ENCODE data around the gene KIF1B. TPM values are rescaled to one million over a fixed set of nuclear protein-coding genes. Genes with fewer than 3 reads are reported as not detected.

KIF1B gene
- total and polyA plus RNA-seq, 9 of the 15 experiments (the other 6 are each of a cell fraction or from before 2014, with no cell fraction given): 2.8 to 19.8 (median 11.9) TPM

DNA sequence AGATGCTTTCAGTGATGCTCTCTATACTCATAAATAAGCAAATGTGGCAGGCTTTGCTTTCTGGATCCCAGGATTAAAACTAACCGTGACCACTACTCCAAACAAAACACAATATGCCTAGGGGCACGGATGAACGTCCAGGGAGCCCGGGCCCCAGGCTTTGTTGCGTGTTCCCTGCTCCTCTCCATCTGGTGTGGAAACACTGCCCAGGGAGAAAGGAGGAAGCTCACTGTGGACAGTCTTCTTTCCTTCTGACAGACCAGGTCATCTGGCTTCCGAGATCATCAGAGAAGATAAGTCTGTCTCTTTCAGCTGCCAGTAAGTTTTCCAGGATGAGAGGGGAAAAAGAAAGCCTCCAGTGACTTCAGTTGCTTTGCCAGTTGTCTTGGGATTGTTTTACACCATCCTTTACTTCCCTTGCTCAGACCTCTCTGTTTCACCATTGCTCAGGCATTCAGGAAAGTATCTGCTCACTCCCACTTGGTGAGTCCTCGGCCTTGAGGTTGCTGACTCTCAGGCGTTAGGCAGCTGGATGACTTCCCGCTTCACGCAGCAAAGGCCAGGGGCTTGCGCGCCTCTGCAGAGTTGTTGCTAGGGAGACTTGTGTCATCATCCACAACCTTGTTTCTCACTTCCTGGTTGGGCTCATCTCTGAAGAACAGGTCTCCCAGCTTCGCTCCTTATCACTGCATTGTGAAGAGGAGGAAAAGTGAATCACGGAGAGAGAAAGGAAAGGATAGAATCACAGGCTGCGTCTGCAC lies 167.9 kb downstream of the KIF1B start (continued):
- TF ChIP-seq, protein P1, sequence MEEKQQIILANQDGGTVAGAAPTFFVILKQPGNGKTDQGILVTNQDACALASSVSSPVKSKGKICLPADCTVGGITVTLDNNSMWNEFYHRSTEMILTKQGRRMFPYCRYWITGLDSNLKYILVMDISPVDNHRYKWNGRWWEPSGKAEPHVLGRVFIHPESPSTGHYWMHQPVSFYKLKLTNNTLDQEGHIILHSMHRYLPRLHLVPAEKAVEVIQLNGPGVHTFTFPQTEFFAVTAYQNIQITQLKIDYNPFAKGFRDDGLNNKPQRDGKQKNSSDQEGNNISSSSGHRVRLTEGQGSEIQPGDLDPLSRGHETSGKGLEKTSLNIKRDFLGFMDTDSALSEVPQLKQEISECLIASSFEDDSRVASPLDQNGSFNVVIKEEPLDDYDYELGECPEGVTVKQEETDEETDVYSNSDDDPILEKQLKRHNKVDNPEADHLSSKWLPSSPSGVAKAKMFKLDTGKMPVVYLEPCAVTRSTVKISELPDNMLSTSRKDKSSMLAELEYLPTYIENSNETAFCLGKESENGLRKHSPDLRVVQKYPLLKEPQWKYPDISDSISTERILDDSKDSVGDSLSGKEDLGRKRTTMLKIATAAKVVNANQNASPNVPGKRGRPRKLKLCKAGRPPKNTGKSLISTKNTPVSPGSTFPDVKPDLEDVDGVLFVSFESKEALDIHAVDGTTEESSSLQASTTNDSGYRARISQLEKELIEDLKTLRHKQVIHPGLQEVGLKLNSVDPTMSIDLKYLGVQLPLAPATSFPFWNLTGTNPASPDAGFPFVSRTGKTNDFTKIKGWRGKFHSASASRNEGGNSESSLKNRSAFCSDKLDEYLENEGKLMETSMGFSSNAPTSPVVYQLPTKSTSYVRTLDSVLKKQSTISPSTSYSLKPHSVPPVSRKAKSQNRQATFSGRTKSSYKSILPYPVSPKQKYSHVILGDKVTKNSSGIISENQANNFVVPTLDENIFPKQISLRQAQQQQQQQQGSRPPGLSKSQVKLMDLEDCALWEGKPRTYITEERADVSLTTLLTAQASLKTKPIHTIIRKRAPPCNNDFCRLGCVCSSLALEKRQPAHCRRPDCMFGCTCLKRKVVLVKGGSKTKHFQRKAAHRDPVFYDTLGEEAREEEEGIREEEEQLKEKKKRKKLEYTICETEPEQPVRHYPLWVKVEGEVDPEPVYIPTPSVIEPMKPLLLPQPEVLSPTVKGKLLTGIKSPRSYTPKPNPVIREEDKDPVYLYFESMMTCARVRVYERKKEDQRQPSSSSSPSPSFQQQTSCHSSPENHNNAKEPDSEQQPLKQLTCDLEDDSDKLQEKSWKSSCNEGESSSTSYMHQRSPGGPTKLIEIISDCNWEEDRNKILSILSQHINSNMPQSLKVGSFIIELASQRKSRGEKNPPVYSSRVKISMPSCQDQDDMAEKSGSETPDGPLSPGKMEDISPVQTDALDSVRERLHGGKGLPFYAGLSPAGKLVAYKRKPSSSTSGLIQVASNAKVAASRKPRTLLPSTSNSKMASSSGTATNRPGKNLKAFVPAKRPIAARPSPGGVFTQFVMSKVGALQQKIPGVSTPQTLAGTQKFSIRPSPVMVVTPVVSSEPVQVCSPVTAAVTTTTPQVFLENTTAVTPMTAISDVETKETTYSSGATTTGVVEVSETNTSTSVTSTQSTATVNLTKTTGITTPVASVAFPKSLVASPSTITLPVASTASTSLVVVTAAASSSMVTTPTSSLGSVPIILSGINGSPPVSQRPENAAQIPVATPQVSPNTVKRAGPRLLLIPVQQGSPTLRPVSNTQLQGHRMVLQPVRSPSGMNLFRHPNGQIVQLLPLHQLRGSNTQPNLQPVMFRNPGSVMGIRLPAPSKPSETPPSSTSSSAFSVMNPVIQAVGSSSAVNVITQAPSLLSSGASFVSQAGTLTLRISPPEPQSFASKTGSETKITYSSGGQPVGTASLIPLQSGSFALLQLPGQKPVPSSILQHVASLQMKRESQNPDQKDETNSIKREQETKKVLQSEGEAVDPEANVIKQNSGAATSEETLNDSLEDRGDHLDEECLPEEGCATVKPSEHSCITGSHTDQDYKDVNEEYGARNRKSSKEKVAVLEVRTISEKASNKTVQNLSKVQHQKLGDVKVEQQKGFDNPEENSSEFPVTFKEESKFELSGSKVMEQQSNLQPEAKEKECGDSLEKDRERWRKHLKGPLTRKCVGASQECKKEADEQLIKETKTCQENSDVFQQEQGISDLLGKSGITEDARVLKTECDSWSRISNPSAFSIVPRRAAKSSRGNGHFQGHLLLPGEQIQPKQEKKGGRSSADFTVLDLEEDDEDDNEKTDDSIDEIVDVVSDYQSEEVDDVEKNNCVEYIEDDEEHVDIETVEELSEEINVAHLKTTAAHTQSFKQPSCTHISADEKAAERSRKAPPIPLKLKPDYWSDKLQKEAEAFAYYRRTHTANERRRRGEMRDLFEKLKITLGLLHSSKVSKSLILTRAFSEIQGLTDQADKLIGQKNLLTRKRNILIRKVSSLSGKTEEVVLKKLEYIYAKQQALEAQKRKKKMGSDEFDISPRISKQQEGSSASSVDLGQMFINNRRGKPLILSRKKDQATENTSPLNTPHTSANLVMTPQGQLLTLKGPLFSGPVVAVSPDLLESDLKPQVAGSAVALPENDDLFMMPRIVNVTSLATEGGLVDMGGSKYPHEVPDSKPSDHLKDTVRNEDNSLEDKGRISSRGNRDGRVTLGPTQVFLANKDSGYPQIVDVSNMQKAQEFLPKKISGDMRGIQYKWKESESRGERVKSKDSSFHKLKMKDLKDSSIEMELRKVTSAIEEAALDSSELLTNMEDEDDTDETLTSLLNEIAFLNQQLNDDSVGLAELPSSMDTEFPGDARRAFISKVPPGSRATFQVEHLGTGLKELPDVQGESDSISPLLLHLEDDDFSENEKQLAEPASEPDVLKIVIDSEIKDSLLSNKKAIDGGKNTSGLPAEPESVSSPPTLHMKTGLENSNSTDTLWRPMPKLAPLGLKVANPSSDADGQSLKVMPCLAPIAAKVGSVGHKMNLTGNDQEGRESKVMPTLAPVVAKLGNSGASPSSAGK (IDR thresholded peaks at IDR 0.05): peak; percentile 60; the same call in 1 of the 2 replicates
- TF ChIP-seq CBFA2T3 (IDR thresholded peaks at IDR 0.05) (peak; percentile 46), TFAP4 (CRISPR knock-in tag; IDR thresholded peaks at IDR 0.05; ENCODE audit: borderline replicate concordance) (peak; percentile 66; the same call in 1 of the 2 replicates), SETDB1 (IDR thresholded peaks at IDR 0.05; ENCODE audit: low read length) (peak; percentile 64), ELF1 (tag; IDR thresholded peaks at IDR 0.05) (peak; percentile 74; the same call in 1 of the 2 replicates), E2F6 (IDR thresholded peaks at IDR 0.05; ENCODE audit: borderline replicate concordance in 1 of 2, extremely low read depth in 1 of 2, insufficient read depth in 1 of 2, insufficient read length in 1 of 2, low read depth in 1 of 2, low read length in 1 of 2, poor library complexity in 1 of 2, severe bottlenecking in 1 of 2) (peak; percentile 76 to 80)
